Hematopoietic multipotent progenitor cell treated with erythropoietin and hydrocortisone succinate and interleukin-3 and kit ligand, for 8 days (in vitro differentiated cells): ENCODE data around the gene KLHL22.
"Not testable (repeated sequence)": the region's sequence is repeated elsewhere in the genome, so short reads cannot be mapped to it uniquely, and the experiment has no call there.

Experiments
- DNase-seq: peaks from one replicate; pipeline ENCODE4 v3.0.0-alpha.2; 2015

Gene KLHL22

DNA sequence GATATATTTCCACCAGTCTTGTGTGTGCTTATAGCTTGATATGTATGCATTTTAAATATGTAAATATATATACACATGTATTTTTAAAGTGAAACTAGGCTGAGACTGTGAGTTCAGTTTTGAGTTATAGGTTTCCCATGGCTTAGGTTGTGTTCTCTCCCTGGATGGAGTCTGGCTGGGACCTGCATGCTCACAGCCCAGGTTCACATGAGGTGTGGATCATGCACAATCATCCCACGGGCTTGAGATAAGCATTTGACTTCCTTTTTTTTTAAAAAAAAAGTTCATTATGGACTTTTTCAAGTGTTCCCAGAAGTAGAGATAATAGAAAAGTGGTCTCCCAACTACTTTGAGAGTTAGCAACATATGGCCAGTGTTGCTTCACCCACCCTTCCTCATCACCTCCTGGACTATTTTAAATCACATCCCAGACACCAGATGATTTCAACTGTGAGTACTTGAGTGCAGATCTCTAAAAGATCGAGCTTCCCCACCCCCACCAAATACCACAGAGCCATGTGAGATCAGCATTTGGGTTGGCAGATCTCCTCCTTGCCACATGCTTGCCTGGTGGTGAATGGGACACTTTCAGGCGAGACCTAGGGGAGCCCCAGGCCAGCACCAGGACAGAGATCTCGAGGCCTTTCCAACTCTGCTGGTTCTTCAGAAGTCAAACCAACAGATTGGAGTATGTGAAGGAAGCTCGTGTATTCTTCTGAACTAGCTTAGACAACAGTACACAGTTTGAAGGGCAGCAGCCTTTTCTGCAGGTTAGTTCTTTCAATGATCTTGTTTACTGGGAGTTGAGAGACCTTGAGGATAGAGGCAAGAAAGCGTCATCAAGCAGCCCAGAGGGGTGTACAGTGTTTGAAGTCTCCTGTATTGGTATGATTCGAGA is 27.7 kb upstream of the KLHL22 start:
- peak; percentile 57 for DNase-seq

GRCh38 chr22:20522134-20523004 is 26.8 kb upstream of the KLHL22 start:
- DNase-seq = no peak

DNA sequence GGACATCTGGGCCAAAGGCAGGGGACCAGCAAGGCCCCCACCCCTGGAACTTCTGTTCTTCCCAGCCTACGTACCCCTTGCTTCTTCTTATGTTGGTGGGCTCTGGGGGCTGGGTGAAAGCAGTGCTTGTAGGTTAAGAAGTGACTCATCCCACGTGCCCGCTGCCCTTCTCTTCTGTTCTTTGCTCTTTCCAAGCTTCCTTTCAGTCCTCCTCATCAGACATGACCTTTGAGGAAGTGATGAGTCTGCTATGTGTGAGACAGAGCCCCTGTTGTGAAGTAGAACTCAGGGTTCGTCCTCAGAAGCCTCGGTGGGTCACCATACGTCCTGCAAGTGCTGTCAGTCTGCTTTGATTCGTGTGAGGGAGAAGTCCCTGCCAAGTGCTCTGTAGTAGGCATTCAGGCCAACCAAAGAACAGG is 24.5 kb upstream of the KLHL22 start:
- DNase-seq = no peak

DNA sequence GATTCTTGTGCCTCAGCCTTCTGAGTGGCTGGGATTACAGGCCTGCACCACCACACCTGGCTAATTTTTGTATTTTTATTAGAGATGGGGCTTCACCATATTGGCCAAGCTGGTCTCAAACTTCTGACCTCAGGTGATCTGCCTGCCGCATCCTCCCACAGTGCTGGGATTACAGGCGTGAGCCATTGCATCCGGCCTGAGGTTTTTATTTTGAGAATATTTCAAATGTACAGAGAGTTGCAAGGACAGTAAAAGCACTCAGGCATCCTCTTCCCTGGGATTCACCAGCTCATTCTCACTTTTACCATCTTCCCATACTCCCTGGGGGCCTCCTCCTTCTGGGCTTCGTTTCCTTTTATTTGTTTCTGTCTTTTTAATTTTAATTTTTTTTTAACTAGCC is 24.0 kb upstream of the KLHL22 start:
- DNase-seq = no peak

DNA sequence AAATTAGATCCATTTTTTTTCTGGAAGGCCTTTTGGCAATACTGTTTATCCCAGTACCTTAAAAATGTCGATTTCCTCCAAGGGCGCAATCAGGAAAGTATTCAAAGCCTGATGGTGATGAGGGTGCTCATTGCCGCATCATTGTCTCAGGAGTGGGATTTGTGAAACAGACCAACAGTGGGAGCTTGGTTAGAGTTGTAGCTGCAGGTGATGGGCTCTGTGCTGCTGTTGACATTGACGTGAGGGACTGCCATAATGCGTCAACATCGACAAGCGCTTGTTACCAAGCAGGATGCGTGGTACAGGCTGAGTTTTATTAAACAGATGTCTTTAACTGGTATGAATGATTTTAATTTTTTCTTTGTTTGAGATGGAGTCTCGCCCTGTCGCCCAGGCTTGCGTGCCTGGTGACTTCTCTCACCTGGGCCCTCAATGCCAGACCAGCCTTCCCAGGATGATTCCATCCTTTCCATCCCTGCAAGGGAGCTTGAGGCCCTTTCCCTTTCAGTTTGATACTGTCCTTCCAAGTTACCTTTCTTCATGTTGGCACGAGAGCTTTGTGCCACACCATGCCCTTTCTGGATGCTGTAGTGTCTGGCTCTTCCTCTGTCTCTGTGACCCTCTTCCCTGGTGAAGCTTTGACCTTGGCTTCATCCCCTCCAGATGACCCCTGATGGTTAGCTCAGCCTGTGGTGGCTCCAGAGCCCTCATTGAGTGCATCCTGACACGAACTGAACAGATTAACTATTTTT is 22.4 kb upstream of the KLHL22 start:
- DNase-seq = no peak

DNA sequence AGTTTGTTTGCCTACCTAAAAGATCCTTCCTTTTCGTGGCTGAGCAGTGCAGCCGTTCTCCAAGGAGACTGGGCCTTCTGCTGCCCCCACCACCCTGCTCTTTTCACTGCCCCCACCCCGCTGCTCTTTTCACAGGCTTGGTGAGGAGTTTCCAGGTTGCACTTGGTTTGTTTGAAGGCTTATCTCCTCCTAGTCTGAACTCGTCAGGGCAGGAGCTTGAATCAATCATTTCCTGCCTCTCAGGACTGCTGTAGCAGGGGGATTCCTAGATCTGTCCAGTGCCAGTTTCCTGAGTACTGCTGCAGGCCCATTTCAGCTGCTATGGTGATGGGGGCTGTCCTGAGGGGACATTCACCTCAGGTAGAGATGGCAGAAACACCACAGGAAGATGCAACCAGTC is 21.8 kb upstream of the KLHL22 start:
- DNase-seq = no peak

DNA sequence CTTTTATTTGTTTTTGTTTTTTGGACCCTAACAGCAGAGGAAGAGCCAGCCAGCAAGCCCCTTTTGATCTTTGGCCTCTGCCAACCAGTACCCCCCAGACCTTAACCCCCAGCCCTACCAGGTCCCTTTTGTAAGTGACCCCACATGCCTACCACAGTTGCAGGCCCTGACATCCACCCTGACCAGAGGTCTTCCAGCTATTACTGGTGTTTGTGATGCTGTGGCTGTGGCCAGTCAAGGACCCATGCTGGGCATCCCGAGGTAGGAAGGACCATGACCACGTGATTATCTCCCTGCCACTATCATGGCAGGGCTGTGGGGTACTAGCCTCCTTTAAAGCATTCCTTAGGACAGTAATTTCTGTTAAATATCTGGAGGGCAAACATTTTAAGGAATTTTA is 20.8 kb upstream of the KLHL22 start:
- DNase-seq = no peak

DNA sequence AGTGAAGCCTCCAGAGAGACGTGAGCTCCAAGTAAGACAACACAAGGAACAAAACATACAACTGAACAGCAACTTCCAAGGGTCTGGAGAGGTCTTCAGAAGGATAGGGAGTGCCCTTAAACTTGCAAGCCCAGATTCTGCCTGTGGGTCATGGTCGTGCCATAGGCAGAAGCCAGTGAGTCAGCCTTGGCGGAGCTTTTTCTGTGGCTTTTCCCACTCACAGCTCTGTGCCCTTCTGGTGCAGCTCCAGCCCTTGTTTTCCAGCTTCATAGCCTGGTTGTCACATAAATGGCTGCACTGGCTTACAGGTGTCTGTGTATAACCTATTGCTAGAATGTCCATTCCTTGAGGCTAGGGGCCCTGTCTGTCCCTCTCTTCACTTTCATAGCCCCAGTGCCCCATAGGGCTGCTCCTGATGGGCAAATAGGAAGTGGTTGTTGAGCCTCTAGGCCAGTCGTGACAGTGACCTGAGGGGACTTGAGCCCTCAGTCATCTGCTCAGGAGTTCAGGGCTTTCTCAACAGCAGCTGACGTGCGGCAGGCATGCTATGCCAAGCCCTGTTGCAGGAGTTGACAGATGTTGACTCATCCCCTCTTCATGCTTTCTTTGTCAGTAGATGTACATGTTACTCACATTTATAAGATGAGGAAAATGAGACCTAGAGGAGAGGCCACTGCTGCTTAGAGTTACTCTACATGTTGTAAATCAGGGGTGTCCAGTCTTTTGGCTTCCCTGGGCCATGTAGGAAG is 19.2 kb upstream of the KLHL22 start:
- no peak for DNase-seq

- DNase-seq = no peak
Observed at GRCh38 chr22:20511578-20512229, 16.1 kb upstream of the KLHL22 start.

DNA sequence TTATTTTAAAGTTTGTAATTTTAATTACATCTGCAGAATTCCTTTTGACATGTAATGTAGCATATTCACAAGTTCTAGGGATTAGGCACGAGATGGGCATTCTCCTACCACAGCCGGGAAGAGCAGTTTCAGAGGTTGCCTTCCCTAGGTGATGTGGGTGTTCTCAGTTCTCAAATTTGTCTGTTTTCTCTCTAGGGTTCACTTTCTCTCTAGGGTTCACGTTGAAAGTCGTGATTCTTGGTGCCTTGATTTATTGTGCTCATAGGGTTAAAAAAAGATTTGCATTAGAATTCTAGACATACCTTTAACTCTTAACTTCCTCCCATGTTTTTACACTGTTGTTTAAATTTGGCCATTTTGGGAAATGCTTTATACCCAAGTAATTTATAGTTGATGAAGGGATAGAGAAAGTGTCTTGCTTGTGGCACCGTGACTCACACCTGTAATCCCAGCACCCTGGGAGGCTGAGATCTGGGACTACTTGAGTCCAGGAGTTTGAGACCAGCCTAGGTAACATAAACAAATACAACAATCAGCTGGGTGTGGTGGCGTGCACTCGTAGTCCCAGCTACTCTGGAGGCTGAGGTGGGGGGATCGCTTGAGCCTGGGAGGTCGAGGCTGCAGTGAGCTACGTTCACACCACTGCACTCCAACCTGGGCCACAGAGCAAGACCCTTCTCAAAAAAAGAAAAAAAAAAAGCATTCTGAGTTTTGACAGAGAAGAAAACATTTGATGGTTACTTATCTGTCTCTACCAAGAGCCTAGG is 15.4 kb upstream of the KLHL22 start:
- DNase-seq = no peak

DNA sequence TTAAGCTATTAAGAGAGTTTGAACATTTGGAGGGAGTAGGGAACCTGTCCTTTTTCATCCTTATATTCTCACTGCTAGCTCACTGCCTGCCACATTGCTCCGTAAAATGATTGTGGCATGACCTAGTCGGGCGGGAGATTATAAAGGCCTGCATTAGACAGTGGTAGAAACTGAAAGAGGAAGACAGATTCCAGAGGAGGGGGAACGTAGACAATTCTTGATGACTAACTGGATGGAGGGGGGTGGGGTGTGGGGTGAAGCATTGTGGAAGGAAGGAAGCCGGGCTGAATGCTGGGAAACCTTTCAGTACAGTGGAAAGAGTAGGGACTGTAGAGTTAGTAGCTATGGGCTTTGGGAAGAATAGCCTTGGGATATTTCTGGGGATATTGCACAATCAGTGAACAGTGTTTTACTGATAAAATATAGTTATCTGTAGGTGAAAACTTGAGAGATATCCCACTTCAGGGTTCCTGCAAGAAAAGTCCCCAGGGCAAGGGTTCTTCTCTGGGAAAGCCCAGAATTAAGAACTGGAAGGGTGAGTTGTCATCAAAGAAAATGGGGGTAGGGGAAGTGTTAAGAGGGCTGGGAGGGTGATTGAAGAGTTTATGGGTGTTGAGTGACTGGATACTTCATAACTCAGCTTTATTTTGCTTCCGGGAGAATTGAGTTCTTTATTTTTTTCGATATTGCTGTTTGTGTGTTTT is 13.9 kb upstream of the KLHL22 start:
- DNase-seq = peak; percentile 53

DNA sequence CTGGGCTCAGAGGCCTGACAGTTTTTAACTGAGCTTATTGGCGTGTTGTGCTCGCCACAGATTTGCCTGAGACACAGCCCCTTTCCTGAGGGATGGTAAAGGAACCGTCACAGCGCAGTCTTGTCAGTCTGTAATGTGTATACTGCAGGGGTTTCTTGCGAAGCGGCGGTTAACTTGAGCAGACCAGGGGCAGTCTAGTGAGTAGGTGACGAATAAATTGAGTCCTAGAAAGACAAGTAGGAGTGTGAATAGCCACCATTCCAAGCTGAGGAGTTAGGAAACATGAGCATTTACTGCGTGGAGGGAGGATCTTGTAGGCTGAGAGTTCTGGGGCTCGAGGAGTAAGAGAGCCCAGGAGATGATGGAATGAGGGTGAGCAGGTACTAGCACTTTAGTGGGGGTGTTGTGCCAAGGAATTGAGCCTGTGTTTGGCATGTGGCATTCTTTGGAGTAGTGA is 13.2 kb upstream of the KLHL22 start:
- no peak for DNase-seq

DNA sequence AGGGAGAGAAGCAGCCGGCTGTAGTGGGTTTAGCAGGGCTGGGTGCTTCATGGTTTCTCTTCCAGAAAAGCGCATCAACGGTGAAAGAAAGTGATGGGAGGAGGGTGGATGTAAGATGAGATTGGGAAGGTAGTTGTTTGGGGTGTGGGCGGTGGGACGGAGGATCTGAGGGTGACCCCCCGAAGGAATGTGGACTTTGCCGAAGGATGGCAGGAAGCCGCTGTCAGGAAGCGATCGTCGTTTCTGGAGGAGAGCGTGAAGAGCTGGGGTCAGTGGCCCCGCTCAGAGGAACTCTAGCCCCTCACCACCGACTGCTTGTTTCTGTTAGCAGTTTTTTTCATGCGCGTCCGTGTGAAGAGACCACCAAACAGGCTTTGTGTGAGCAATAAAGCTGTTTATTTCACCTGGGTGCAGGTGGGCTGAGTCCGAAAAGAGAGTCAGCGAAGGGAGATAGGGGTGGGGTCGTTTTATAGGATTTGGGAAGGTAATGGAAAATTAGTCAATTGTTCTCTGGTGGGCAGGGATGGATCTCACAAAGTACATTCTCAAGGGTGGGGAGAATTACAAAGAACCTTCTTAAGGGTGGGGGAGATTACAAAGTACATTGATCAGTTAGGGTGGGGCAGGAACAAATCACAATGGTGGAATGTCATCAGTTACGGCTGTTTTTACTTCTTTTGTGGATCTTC is 12.6 kb upstream of the KLHL22 start:
- not testable (repeated sequence) for DNase-seq

- peak; percentile 93 for DNase-seq
Observed at GRCh38 chr22:20507253-20508066, 11.9 kb upstream of the KLHL22 start, which contains the start of gene MED15. TSS of gene MED15 (plus strand) at chr22:20507610. CDS start at chr22:20507679, 69 bp downstream.

DNA sequence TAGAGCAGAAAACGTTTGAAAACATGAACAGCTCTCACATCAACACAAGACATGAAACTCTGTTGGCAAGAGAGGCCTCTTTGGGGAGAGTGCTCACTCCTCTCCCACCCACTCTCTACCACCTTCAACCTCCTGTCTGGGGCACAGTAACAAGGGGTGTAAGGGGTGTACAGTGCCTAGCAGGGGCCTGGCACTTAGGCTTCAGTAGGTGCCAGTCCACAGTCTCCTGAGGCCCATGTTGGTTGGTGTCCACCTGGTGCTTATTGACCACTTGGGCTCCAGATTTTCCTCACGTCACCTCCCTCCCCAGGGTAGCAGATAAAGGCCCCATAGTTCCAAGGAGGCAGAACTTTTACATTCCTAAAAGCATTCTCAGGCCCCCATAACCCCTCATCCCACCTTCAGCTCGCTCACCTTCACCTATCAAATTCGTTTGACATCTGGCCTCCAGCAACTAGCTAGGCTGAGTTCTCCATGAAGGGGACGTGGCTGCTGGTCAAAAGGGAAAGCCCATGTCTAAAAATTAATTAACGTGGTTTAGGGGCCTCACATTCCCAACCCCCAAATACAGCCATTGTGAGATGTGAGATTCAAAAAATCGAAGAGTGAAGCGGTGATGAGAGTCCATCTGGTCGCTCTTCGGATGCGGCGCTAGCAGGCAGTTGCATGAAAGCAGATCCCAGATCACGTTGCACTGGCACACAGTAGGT is 11.1 kb upstream of the KLHL22 start:
- DNase-seq = no peak

DNA sequence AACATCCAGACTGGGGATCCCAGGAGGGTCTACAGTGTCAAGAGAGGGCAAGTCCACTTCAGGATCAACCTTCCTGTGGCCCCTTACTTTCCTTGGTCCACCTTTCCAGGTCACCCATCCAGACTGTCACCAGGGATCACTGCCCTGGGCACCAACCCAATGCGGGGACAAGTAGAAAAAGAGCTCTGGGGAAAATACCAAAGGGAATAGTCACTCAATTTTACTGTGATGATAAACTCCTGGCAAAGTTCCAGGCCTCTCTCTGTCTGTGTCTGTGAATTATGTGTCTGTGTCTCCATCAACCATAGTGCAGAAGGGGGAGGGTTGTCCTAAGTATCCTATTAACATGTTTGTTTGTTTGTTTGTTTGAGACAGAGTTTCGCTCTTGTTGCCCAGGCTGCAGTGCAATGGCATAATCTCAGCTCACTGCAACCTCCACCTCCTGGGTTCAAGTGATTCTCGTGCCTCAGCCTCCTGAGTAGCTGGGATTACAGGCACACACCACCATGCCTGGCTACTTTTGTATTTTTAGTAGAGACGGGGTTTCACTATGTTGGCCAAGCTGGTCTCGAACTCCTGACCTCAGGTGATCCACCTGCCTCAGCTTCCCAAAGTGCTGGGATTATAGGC is 8.8 kb upstream of the KLHL22 start:
- not testable (repeated sequence) for DNase-seq

GRCh38 chr22:20503816-20504215 is 8.2 kb upstream of the KLHL22 start:
- DNase-seq = no peak
